Endometrial microvascular endothelial cells (primary cell): ENCODE results near the gene USP31. TPM values are rescaled to one million over a fixed set of nuclear protein-coding genes. Genes with fewer than 3 reads are reported as not detected.
"Not testable (repeated sequence)": the region's sequence is repeated elsewhere in the genome, so short reads cannot be mapped to it uniquely, and the experiment has no call there.

Source experiments
- in situ Hi-C: cut with HindIII; loops from 2 replicates; pipeline ENCODE4 v1.10.0; 2017; ENCODE audit warnings: low sequenced_read_pairs, low pct_unique_long_range_greater_than_20kb; ENCODE audit errors: inconsistent ontology term
- total RNA-seq: library from RNA; depleted of rRNA; stranded (reverse); fragments of >200 nt; gene quantifications from one replicate; pipeline ENCODE4 v1.2.3, GENCODE V29; 2015; ENCODE audit errors: inconsistent ontology term

Gene USP31
- total RNA-seq, 1 donor from 2014 or later = 12.7 TPM

GRCh38 chr16:23160082-23160481, 10.8 kb upstream of the USP31 start:
- in situ Hi-C loops = loop anchor here (25.0 kb wide), 1 partner anchor 252 kb away; no protein-coding TSS in a partner anchor

- in situ Hi-C loops = loop anchor here (25.0 kb wide), 1 partner anchor 254 kb away; no protein-coding TSS in a partner anchor
Observed at GRCh38 chr16:23158114-23158513, 8.9 kb upstream of the USP31 start.

GRCh38 chr16:23156946-23157460, 7.8 kb upstream of the USP31 start:
- in situ Hi-C loops = loop anchor here (25.0 kb wide), 1 partner anchor 255 kb away; no protein-coding TSS in a partner anchor

- in situ Hi-C loops = loop anchor here (25.0 kb wide), 1 partner anchor 256 kb away; no protein-coding TSS in a partner anchor
Observed at GRCh38 chr16:23156110-23156509, 6.9 kb upstream of the USP31 start.

GRCh38 chr16:23155445-23156049, 6.3 kb upstream of the USP31 start:
- in situ Hi-C loops = loop anchor here (25.0 kb wide), 1 partner anchor 257 kb away; no protein-coding TSS in a partner anchor

GRCh38 chr16:23152386-23153178, 3.3 kb upstream of the USP31 start:
- in situ Hi-C loops = loop anchor here (25.0 kb wide), 1 partner anchor 260 kb away; no protein-coding TSS in a partner anchor

GRCh38 chr16:23149993-23150364, 727 bp upstream of the USP31 start:
- in situ Hi-C loops = loop anchor here (25.0 kb wide), 1 partner anchor 262 kb away; no protein-coding TSS in a partner anchor

GRCh38 chr16:23148513-23149266, 562 bp downstream of the USP31 start:
- in situ Hi-C loops = no loop called here

- in situ Hi-C loops = no loop called here
Observed at GRCh38 chr16:23148166-23148512, 1.1 kb downstream of the USP31 start.

- in situ Hi-C loops = no loop called here
Observed at GRCh38 chr16:23147666-23148065, 1.6 kb downstream of the USP31 start.

- in situ Hi-C loops = no loop called here
Observed at GRCh38 chr16:23146877-23147601, 2.2 kb downstream of the USP31 start.

- in situ Hi-C loops = no loop called here
Observed at GRCh38 chr16:23145608-23146007, 3.6 kb downstream of the USP31 start.

GRCh38 chr16:23145186-23145585, 4.1 kb downstream of the USP31 start:
- in situ Hi-C loops = no loop called here

GRCh38 chr16:23144393-23144792, 4.9 kb downstream of the USP31 start:
- in situ Hi-C loops = not testable (repeated sequence)

GRCh38 chr16:23143391-23143790, 5.9 kb downstream of the USP31 start:
- in situ Hi-C loops = no loop called here

GRCh38 chr16:23141959-23142740, 7.1 kb downstream of the USP31 start:
- in situ Hi-C loops = no loop called here

- in situ Hi-C loops = no loop called here
Observed at GRCh38 chr16:23141500-23141899, 7.8 kb downstream of the USP31 start.

- in situ Hi-C loops = no loop called here
Observed at GRCh38 chr16:23141033-23141432, 8.2 kb downstream of the USP31 start.
